Measurements from ENCODE around the gene ANKRD17. TPM values are rescaled to one million over a fixed set of nuclear protein-coding genes. Genes with fewer than 3 reads are reported as not detected.

Gene ANKRD17, protein sequence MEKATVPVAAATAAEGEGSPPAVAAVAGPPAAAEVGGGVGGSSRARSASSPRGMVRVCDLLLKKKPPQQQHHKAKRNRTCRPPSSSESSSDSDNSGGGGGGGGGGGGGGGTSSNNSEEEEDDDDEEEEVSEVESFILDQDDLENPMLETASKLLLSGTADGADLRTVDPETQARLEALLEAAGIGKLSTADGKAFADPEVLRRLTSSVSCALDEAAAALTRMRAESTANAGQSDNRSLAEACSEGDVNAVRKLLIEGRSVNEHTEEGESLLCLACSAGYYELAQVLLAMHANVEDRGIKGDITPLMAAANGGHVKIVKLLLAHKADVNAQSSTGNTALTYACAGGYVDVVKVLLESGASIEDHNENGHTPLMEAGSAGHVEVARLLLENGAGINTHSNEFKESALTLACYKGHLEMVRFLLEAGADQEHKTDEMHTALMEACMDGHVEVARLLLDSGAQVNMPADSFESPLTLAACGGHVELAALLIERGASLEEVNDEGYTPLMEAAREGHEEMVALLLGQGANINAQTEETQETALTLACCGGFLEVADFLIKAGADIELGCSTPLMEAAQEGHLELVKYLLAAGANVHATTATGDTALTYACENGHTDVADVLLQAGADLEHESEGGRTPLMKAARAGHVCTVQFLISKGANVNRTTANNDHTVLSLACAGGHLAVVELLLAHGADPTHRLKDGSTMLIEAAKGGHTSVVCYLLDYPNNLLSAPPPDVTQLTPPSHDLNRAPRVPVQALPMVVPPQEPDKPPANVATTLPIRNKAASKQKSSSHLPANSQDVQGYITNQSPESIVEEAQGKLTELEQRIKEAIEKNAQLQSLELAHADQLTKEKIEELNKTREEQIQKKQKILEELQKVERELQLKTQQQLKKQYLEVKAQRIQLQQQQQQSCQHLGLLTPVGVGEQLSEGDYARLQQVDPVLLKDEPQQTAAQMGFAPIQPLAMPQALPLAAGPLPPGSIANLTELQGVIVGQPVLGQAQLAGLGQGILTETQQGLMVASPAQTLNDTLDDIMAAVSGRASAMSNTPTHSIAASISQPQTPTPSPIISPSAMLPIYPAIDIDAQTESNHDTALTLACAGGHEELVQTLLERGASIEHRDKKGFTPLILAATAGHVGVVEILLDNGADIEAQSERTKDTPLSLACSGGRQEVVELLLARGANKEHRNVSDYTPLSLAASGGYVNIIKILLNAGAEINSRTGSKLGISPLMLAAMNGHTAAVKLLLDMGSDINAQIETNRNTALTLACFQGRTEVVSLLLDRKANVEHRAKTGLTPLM (N-terminal part only)
- 51.2 and 64.4 TPM in 2 replicates for total RNA-seq (2014; rRNA removed)
- Bru-seq, nascent RNA: percentile 97 among the genes with signal in this experiment
- percentile 93 among the genes with signal in this experiment for BruChase-seq, experiment 1, labeled RNA remaining after a 6-hour chase
- BruChase-seq, experiment 2, labeled RNA remaining after a 2-hour chase: percentile 97 among the genes with signal in this experiment
- long read RNA-seq, partial matches to known transcripts: 197 of 240 reads
- long read RNA-seq, other reads (novel, unspliced or antisense): 43 of 240 reads

GRCh38 chr4:73258686-73259570 is at the start of gene ANKRD17:
ANKRD17 (minus strand) TSS chr4:73258798; CDS start chr4:73258668, 130 bp downstream.
- DNase-seq (peak; percentile 96), ATAC-seq (peak; percentile 65)
- no peaks in the 10 kb centered on the region for H3K27me3 ChIP-seq (ENCODE audit: low read length)
- peak within 1 kb of the TSS; percentile 72 for H2AFZ ChIP-seq (ENCODE audit: low read length)
- peak within 1 kb of the TSS; percentile 88 for H3K4me2 ChIP-seq (ENCODE audit: low read length)
- no peaks in the 10 kb centered on the region; the same call in 1 of the 2 replicates for H3K36me3 ChIP-seq (ENCODE audit: low read depth, low read length)
- H3K27ac ChIP-seq (ENCODE audit: low read length): peak within 1 kb of the TSS; percentile 92
- H3F3A ChIP-seq (ENCODE audit: low read length, unreplicated experiment): no peaks in the 10 kb centered on the region
- intact Hi-C loops (cut with micrococcal nuclease): loop anchor here (1.0 to 10.0 kb wide), 3 partner anchors 49 to 944 kb away; no protein-coding TSS in a partner anchor
- H3K4me1 ChIP-seq (ENCODE audit: insufficient read depth, low read length): peaks cover 26% of the 10 kb centered on the region
- H3K9me3 ChIP-seq (ENCODE audit: low read length): no peaks in the 10 kb centered on the region
- POLR2A ChIA-PET (ENCODE audit: unreplicated experiment): interaction anchor here (0.5 to 1.5 kb wide), 7 partner anchors 18 to 1671 kb away, joined by 3 to 15 read pairs (median 7); no protein-coding TSS in a partner anchor
- no TSS peak for BruUV-seq (replicated peaks)
- H3K9ac ChIP-seq (ENCODE audit: low read length): peak within 1 kb of the TSS; percentile 95
- no peak for TF ChIP-seq EZH2 (IDR thresholded peaks at IDR 0.05; ENCODE audit: low read length, unreplicated experiment)
- TF ChIP-seq, protein P1, sequence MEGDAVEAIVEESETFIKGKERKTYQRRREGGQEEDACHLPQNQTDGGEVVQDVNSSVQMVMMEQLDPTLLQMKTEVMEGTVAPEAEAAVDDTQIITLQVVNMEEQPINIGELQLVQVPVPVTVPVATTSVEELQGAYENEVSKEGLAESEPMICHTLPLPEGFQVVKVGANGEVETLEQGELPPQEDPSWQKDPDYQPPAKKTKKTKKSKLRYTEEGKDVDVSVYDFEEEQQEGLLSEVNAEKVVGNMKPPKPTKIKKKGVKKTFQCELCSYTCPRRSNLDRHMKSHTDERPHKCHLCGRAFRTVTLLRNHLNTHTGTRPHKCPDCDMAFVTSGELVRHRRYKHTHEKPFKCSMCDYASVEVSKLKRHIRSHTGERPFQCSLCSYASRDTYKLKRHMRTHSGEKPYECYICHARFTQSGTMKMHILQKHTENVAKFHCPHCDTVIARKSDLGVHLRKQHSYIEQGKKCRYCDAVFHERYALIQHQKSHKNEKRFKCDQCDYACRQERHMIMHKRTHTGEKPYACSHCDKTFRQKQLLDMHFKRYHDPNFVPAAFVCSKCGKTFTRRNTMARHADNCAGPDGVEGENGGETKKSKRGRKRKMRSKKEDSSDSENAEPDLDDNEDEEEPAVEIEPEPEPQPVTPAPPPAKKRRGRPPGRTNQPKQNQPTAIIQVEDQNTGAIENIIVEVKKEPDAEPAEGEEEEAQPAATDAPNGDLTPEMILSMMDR (conservative IDR thresholded peaks at IDR 0.05; ENCODE audit: low read depth, low read length): 0 out of 2 replicates have a peak, but pooled peaks have one; percentile 2
- peak within 1 kb of the TSS; percentile 90 for H3K4me3 ChIP-seq (ENCODE audit: low read length)
- H4K20me1 ChIP-seq (ENCODE audit: low read length): peaks cover 32% of the 10 kb centered on the region
- CTCF ChIA-PET: interaction anchor here (0.6 kb wide), 1 partner anchor 47 kb away, joined by 4 read pairs; no protein-coding TSS in a partner anchor
- no peaks in the 10 kb centered on the region for H3K9me2 ChIP-seq (replicated peaks; ENCODE audit: low read length)
- peaks cover 72% of the 10 kb centered on the region for H3K79me2 ChIP-seq (ENCODE audit: low read length)

DNA sequence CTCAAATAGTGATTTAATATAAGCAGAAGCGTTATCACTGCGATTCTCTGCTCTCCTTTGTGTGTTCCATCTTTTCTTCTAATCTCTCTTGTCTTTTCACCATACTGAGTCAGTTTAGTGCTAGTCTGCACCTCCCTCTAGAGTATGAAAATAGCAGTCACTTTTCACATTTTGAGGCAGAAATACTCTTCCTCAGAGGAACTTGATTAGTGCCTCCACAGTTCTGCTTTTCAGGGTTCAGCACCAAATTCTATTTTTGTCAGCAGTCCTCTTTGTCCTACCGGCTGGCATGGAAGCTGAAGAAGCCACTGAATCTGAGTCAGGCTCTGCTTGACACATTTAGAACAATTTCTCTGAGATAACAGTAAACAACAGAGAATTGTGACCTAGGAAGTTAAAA is 49.7 kb upstream of the ANKRD17 start:
- Histone ChIP-seq H3K27ac (ENCODE audit: low read length) (no peak overlapping the region), H3K4me3 (ENCODE audit: low read length) (no peak overlapping the region), H2AFZ (ENCODE audit: low read length) (no peak overlapping the region), H3K9me2 (replicated peaks; ENCODE audit: low read length) (no peaks in the 10 kb centered on the region), H3K4me1 (ENCODE audit: insufficient read depth, low read length) (peaks cover 11% of the 10 kb centered on the region), H3F3A (ENCODE audit: low read length, unreplicated experiment) (no peaks in the 10 kb centered on the region), H3K9ac (ENCODE audit: low read length) (no peak overlapping the region), H3K4me2 (ENCODE audit: low read length) (no peak overlapping the region), H3K36me3 (ENCODE audit: low read depth, low read length) (no peaks in the 10 kb centered on the region), H3K79me2 (ENCODE audit: low read length) (no peaks in the 10 kb centered on the region), H3K27me3 (ENCODE audit: low read length) (no peaks in the 10 kb centered on the region), H4K20me1 (ENCODE audit: low read length) (no peaks in the 10 kb centered on the region), H3K9me3 (ENCODE audit: low read length) (no peaks in the 10 kb centered on the region)
- TF ChIP-seq, protein P1 (conservative IDR thresholded peaks at IDR 0.05; ENCODE audit: low read depth, low read length): peak; percentile 60; the same call in 1 of the 2 replicates
- TF ChIP-seq EZH2phosphoT487 (IDR thresholded peaks at IDR 0.05; ENCODE audit: borderline replicate concordance, low read length): no peak
- intact Hi-C loops (cut with micrococcal nuclease): loop anchor here (1.0 to 5.0 kb wide), 3 partner anchors 49 to 271 kb away; no protein-coding TSS in a partner anchor
- BruUV-seq (replicated peaks): no TSS peak
- ChIA-PET CTCF (no interaction called here), POLR2A (ENCODE audit: unreplicated experiment) (no interaction called here)
- peak; percentile 53 for DNase-seq
- peak; percentile 69 for ATAC-seq
